GM12864 (cell line): ENCODE results near the gene SLC7A6OS.

Experiments
- DNase-seq: peaks from one replicate; pipeline ENCODE4 v3.0.0-alpha.2; 2011; ENCODE audit warnings: low read depth
- H3K4me3 ChIP-seq: 2 replicates; pipeline ENCODE4 v1.5.1; 2011; ENCODE audit warnings: mild to moderate bottlenecking, low read depth, low read length, control low read depth
- TF ChIP-seq, protein P1 (sequence below): IDR thresholded peaks from 2 replicates; pipeline ENCODE4 v1.5.1; 2011; ENCODE audit warnings: low read depth, mild to moderate bottlenecking, moderate library complexity, low read length, control low read depth, inconsistent platforms; ENCODE audit errors: missing control alignments

Gene SLC7A6OS

DNA sequence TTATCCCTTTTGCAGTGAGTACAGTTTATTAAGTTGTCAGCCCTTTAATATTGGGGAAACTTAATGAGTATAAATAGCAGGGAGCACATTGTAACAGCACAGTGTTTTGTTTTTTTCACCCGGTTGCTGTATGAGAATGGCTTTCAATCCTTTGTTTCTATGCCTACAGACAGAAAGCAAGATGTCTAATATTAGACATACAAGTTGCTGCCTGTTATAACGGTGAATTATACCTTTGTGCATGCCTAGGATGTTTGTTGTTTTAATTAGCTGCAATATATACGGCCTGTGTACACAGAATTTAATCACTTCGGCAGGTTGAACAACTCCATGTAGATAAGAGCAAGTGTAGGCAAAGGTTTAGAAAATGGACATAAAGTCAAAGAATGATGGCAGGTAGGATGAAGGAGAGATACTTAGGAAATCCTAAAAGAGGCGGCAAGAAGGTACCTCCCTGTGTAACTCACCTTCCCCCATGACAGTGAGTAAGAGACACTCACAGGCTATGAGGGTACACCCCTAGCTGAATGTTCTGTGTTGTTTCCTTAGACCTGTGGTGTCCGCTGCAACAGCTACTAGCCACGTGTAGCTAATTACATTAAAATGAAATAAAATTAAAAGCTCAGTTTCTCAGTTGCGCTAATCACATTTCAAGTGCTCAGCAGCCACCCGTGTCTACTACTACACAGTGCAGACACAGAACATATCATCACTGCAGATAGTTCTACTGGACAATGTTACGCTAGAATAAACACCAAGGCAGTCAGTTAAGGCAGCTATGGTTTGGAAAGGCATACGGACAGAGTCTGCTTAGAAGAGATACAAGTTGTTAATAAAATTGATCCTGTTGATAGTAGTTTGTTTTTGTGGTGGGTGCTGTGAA lies 10.9 kb downstream of the SLC7A6OS start:
- no peak for DNase-seq
- H3K4me3 ChIP-seq, result no peak overlapping the region
- TF ChIP-seq, protein P1, sequence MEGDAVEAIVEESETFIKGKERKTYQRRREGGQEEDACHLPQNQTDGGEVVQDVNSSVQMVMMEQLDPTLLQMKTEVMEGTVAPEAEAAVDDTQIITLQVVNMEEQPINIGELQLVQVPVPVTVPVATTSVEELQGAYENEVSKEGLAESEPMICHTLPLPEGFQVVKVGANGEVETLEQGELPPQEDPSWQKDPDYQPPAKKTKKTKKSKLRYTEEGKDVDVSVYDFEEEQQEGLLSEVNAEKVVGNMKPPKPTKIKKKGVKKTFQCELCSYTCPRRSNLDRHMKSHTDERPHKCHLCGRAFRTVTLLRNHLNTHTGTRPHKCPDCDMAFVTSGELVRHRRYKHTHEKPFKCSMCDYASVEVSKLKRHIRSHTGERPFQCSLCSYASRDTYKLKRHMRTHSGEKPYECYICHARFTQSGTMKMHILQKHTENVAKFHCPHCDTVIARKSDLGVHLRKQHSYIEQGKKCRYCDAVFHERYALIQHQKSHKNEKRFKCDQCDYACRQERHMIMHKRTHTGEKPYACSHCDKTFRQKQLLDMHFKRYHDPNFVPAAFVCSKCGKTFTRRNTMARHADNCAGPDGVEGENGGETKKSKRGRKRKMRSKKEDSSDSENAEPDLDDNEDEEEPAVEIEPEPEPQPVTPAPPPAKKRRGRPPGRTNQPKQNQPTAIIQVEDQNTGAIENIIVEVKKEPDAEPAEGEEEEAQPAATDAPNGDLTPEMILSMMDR, result no peak

GRCh38 chr16:68298907-68299561 lies 11.7 kb downstream of the SLC7A6OS start:
- no peak overlapping the region for H3K4me3 ChIP-seq
- TF ChIP-seq, protein P1, result no peak
- no peak for DNase-seq

DNA sequence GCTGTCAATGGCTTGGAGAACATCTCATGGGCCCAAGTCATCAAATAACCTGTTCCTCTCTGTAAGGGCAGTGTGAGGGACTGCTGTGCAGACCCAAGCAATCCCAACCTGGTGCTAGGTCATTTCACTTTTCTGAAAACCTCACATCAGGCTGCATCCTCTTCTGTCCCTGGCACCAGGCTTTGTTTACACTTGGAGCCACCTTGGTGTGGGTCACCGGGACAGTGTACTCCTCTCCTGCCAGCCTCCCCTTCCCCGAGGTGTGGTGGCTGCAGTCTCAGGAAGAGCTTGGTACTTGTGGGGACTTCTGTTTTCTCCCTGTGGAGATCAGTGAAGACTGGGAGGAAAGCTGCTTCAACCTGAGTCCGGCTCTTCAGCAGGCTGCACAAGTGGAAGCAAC lies 12.4 kb downstream of the SLC7A6OS start:
- TF ChIP-seq, protein P1, result no peak
- no peak for DNase-seq
- H3K4me3 ChIP-seq, result no peak overlapping the region

DNA sequence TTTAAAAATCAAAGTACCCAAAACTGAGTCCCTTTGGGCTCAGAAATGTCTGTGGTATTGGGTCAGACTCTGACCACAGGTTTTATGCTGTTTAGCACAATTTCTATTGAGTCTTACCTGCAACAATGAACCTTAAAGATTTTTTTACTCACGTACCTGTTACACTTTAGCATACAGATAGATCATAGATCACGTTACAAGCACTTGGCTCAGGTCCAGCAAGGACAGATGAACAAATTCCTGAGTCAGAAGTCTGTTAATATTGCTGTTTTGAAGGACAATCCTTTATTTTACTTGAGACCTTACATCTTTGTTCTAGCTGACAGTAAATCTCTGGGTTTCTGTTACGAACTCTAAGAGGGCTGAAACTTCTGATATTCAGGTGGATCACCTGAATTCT lies 12.8 kb downstream of the SLC7A6OS start:
- TF ChIP-seq, protein P1, result no peak
- no peak overlapping the region for H3K4me3 ChIP-seq
- no peak for DNase-seq

GRCh38 chr16:68296693-68297092 lies 14.1 kb downstream of the SLC7A6OS start:
- no peak for DNase-seq
- no peak overlapping the region for H3K4me3 ChIP-seq
- TF ChIP-seq, protein P1, result no peak

DNA sequence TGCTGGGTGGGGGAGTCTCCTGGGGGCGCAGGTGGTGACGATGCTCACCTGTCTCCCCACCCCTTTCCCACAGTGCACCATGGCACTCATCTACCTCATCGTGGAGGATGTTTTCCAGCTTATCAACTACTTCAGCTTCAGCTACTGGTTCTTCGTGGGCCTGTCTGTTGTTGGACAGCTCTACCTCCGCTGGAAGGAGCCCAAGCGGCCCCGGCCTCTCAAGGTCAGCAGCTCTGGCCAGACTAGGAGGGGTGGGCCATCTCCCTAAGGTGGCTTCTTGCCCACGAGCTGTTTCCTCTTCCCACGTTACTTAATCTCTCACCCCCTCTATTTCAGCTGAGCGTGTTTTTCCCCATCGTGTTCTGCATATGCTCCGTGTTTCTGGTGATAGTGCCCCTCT lies 14.5 kb downstream of the SLC7A6OS start:
- TF ChIP-seq, protein P1, result no peak
- no peak overlapping the region for H3K4me3 ChIP-seq
- DNase-seq, result no peak
